GM19240 (cell line): ENCODE results near the gene CDH15.
A peak's percentile ranks its signal among the peaks of the same experiment; 100 is the strongest.
"Not testable (repeated sequence)": the region's sequence is repeated elsewhere in the genome, so short reads cannot be mapped to it uniquely, and the experiment has no call there.

Experiments
- DNase-seq: peaks from one replicate; pipeline ENCODE4 v3.0.0; 2011; ENCODE audit warnings: low spot score; ENCODE audit not compliant: insufficient read length

The CDH15 gene

GRCh38 chr16:89155851-89156739, 15.5 kb upstream of the CDH15 start:
- DNase-seq, result no peak

DNA sequence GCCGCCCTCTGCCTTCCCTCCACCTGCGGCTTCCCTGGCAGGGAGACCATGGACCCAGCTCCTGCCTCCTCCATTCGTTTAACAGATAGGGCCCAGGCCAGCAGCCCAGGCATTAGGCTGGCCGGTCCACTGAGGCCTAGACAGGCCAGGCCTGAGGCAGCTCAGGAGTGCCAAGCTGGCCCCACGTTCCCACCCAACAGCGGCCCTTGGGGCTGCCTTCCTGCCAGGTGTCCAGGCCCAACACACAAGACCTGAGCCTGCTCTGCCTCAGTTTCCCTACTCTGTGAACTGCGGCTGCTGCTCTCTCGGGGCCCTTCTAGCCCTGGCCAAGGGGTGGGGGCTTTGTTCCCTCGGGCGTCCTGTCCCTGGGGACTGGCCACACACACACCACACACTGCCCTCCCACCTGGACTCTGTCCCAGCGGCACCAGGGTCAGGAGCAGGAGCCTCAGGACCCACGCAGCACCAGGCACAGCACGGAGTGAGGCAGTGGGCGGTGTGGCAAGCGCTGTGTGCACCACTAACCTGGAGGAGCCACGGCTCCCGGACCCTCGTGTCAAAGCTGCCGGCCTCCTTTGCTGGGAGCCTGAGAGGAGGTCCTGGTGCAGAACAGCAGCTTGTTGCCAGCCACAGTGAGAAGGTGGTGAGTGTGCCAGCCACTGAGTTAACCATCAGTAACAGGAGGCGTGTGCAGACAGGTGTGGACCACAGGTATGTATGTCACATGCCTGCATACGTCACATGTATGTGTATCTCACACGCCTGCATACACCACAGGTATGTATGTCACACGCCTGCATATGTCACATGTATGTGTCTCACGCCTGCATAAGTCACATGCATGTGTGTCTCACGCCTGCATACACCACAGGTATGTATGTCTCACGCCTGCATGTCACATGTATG, 14.6 kb upstream of the CDH15 start:
- DNase-seq, result no peak

GRCh38 chr16:89157778-89158177, 13.8 kb upstream of the CDH15 start:
- DNase-seq, result no peak

GRCh38 chr16:89159066-89159849, 12.3 kb upstream of the CDH15 start:
- no peak for DNase-seq

- no peak for DNase-seq
These were observed 11.6 kb upstream of the CDH15 start for GRCh38 chr16:89159850-89160354.

DNA sequence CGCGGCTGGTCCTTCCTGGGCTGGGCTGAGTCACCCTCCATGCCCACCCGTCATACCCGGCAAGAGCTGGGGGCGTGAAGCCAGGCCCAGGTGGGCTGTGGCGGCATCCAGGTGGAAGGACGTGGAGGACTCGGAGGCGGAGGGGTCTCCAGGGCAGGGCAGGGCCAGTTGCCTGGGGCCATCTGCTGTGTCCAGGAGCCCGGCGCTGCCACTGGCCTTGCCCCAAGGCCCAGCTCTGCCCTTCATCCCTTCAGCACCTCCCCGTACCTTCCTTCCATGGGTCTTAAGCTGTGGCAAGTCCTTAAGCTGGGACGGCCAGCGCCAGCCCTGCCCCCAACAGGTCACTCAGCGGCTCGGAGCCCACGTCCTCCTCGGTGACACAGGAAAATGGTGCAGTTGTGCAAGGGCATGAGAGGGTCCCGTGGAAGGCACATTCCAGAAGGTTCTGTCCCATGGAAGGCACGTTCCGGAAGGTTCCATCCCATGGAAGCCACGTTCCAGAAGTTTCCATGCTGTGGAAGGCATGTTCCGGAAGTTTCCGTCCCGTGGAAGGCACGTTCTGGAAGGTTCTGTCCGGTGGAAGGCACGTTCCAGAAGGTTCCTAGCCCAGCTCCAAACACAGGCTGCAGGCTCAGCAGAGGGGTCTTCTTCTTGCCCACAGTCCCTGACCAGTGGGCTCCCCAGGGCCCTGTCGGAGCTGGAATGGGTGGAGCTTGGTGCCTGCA, 10.4 kb upstream of the CDH15 start:
- DNase-seq, result no peak

GRCh38 chr16:89161763-89162713, 9.5 kb upstream of the CDH15 start:
- DNase-seq, result no peak

GRCh38 chr16:89163297-89163696, 8.3 kb upstream of the CDH15 start:
- DNase-seq, result no peak

GRCh38 chr16:89164436-89164835, 7.1 kb upstream of the CDH15 start:
- DNase-seq, result no peak

- DNase-seq, result no peak
These were observed 6.5 kb upstream of the CDH15 start for GRCh38 chr16:89164847-89165680.

DNA sequence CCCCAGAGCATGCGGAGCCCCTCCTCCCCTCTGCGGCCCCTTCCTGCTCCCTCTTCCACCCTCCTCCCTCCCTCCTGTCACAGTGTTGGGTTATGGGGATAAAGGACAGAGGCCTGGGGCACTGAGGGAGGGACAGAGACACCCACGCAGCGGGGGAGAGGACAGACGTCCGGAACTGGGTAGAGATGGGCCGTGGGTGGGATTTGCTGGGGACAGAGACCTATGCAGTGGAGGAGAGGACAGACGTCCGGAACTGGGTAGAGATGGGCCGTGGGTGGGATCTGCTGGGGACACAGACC, 5.9 kb upstream of the CDH15 start:
- not testable (repeated sequence) for DNase-seq

- no peak for DNase-seq
These were observed 4.7 kb upstream of the CDH15 start for GRCh38 chr16:89166696-89167424.

- DNase-seq, result peak; percentile 89
These were observed 4.1 kb upstream of the CDH15 start for GRCh38 chr16:89167425-89167941.

- DNase-seq, result no peak
These were observed 3.0 kb upstream of the CDH15 start for GRCh38 chr16:89168381-89169189.

DNA sequence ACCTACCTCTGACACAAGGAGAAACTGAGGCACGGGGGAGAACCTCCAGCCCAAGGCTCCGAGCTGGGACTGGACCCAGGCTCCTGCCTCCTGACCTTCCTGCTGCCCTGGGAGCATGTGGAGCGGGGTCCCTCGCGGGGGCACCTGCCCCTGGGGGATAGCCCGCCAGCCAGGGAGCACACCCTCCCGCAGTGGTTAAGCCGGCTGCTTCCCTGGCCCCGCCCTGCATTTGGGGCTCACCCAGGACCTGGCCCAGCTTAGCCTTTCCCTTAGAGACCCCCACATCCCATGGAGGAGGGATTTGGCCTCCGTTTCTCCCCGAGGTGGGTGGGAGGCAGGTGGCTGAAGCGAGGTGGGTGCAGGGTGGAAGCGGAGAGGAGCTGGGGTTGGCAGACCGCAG, 1.8 kb upstream of the CDH15 start:
- DNase-seq, result no peak

- no peak for DNase-seq
These were observed 967 bp upstream of the CDH15 start for GRCh38 chr16:89170346-89171215.
